GM12874 (cell line): ENCODE data around the gene RHCG.

Experiments used
- CTCF ChIP-seq: IDR thresholded peaks from 2 replicates; pipeline ENCODE4 v1.5.1; 2011; ENCODE audit warnings: low read depth, mild to moderate bottlenecking, control low read depth, low read length, moderate library complexity; ENCODE audit not compliant: insufficient read depth

The RHCG gene

GRCh38 chr15:89472785-89473256 lies 23.6 kb downstream of the RHCG start:
- peak; percentile 91 for TF ChIP-seq CTCF

GRCh38 chr15:89469426-89470096 lies 26.8 kb downstream of the RHCG start:
- TF ChIP-seq CTCF: no peak

- no peak for TF ChIP-seq CTCF
Measured at GRCh38 chr15:89463113-89463512, 33.3 kb downstream of the RHCG start.

- TF ChIP-seq CTCF: no peak
Measured at GRCh38 chr15:89462198-89462912, 34.0 kb downstream of the RHCG start.

- TF ChIP-seq CTCF: no peak
Measured at GRCh38 chr15:89461386-89461785, 35.0 kb downstream of the RHCG start.

GRCh38 chr15:89460048-89460447 lies 36.3 kb downstream of the RHCG start:
- no peak for TF ChIP-seq CTCF

GRCh38 chr15:89459271-89460038 lies 36.9 kb downstream of the RHCG start:
- no peak for TF ChIP-seq CTCF
